ENCODE results near the gene ARRB1. TPM values are rescaled to one million over a fixed set of nuclear protein-coding genes. Genes with fewer than 3 reads are reported as not detected.
A peak's percentile ranks its signal among the peaks of the same experiment; 100 is the strongest.

ARRB1 gene
- total and polyA plus RNA-seq, 9 of the 15 experiments (the other 6 are each of a cell fraction or from before 2014, with no cell fraction given) = 6.6 to 45.4 (median 28.5) TPM

DNA sequence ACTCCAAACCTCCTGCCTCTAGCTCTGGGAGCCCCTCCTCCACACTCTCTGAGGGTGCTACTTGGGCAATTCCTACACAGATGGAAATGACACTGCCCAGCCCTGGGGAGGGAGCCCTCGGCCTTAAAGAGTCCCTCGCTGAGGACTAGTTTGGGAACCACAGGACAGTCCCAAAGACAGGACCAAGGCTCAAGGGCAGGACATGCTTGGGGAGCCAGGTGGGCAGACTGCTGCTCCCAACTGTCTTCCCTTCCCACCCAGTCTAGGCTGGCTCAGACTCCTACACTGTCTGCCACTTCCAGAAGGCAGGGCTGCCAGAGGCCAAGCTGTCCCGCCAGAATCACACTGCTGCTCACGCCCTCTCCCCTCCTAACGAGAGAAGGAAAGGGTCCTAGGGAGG lies 9.8 kb downstream of the ARRB1 start:
- 0 out of 4 replicates have a peak, but pooled peaks of 1 of the 2 experiments have one; percentile 4 for TF ChIP-seq KDM1A (IDR thresholded peaks at IDR 0.05)
- TF ChIP-seq SIRT6 (IDR thresholded peaks at IDR 0.05; ENCODE audit: low read depth, low read length) = no peak
- no peak for TF ChIP-seq MCM3 (IDR thresholded peaks at IDR 0.05)
- BruUV-seq (replicated peaks) = no TSS peak
- in situ Hi-C loops (cut with MboI) (no loop called here), intact Hi-C loops (cut with micrococcal nuclease) (no loop called here)
- Histone ChIP-seq H3K27ac (ENCODE audit: extremely low read depth, low read depth, low read length) (peak overlapping the region; percentile 6; the same call in 1 of the 3 replicates), H3K9ac (ENCODE audit: insufficient read depth in 1 of 2, low read depth in 2 of 2, low read length in 2 of 2) (peak overlapping the region in 1 of 2 experiments; percentile 77; a peak in 2 of 4 replicates), H3K4me2 (ENCODE audit: insufficient read depth, low read length) (no peak overlapping the region), H3K4me3 (no peak overlapping the region), H3K9me1 (ENCODE audit: control insufficient read depth, insufficient read depth, low read length) (no peaks in the 10 kb centered on the region), H3K9me3 (replicated peaks; ENCODE audit: control insufficient read depth, insufficient read depth, low read depth, low read length) (no peaks in the 10 kb centered on the region), H4K20me1 (replicated peaks; ENCODE audit: control insufficient read depth, insufficient read depth, low read length) (peaks cover 19% of the 10 kb centered on the region), H3K27me3 (ENCODE audit: control insufficient read depth in 2 of 2, insufficient read depth in 2 of 2, low read length in 2 of 2) (no peaks in the 10 kb centered on the region), H2AFZ (ENCODE audit: low read depth, low read length) (no peak overlapping the region), H3K79me2 (ENCODE audit: control insufficient read depth, insufficient read depth, low read length) (peaks cover 84% of the 10 kb centered on the region), H3K4me1 (replicated peaks in 1 of 2; ENCODE audit: control insufficient read depth in 2 of 2, insufficient read depth in 2 of 2, low read length in 2 of 2) (peaks cover 73 to 75% of the 10 kb centered on the region in 2 experiments), H3K36me3 (ENCODE audit: control insufficient read depth, insufficient read depth, low read length) (peaks cover 30% of the 10 kb centered on the region; the same call in 1 of the 3 replicates)
- DNase-seq (ENCODE audit: extremely low read depth in 1 of 4, low spot score in 3 of 4) (no peak), FAIRE-seq (no peak), ATAC-seq (no peak)
- CTCF ChIA-PET (ENCODE audit: low intra/inter-chr PET ratio) = no interaction called here
- POLR2A ChIA-PET = interaction anchor here (0.6 to 1.9 kb wide), 5 partner anchors 11 to 314 kb away, joined by 3 to 8 read pairs (median 3); no protein-coding TSS in a partner anchor
- WGBS (ENCODE audit: insufficient coverage, low coverage, missing lambda C conversion rate) = 93% methylated on average over 5 of the region's 5 CpGs

DNA sequence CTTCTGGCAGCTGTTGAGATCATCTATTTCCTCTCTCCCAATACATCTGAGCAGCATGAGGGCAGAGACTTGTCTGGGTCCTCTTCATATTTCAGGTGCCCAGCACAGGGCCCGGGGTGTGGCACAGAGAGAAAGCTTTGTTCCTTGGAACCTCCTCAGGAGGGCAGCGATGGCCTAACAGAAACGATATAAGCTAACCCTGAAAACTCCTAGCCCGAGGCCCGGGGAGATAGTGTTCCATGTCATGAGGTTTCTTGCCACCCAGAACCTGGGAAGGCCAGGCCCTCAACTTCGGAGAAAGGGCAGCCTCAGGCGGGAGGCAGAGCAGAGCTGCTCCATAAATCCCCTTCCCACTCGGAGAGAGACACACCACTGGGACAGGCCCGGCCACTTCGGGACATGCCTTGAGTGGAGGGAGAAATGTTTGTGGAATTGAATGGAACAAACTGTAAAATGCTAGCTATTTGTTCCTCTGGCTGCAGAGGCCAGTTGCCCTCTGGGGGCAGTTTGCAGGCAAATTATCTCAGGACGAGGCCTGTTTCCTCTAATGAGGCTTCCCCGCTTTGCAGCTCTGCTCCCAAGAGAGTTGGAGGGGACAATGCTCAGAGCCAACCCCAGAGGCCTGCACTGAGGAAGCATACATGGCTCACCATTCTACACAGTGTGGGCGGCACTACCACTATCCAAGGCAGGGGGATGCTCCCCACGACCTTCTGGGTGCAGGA lies 11.6 kb downstream of the ARRB1 start:
- no peak overlapping the region for H3K4me3 ChIP-seq
- H3K27me3 ChIP-seq (ENCODE audit: control insufficient read depth in 2 of 2, insufficient read depth in 2 of 2, low read length in 2 of 2) = no peaks in the 10 kb centered on the region
- ATAC-seq (no peak; the same call in 2 of the 3 replicates), DNase-seq (ENCODE audit: extremely low read depth in 1 of 4, low spot score in 3 of 4) (no peak), FAIRE-seq (no peak)
- POLR2A ChIA-PET = interaction anchor here (1.0 to 1.6 kb wide), 6 partner anchors 10 to 60 kb away, joined by 3 to 8 read pairs (median 4); no protein-coding TSS in a partner anchor
- in situ Hi-C loops (cut with MboI) = no loop called here
- peak overlapping the region in 1 of 2 experiments; percentile 86; a peak in 2 of 4 replicates for H3K9ac ChIP-seq (ENCODE audit: insufficient read depth in 1 of 2, low read depth in 2 of 2, low read length in 2 of 2)
- BruUV-seq (replicated peaks) = no TSS peak
- peaks cover 85% of the 10 kb centered on the region for H3K79me2 ChIP-seq (ENCODE audit: control insufficient read depth, insufficient read depth, low read length)
- H2AFZ ChIP-seq (ENCODE audit: low read depth, low read length) = no peak overlapping the region
- peak overlapping the region; percentile 37; the same call in 1 of the 3 replicates for H3K27ac ChIP-seq (ENCODE audit: extremely low read depth, low read depth, low read length)
- H3K9me1 ChIP-seq (ENCODE audit: control insufficient read depth, insufficient read depth, low read length) = no peaks in the 10 kb centered on the region
- H3K4me2 ChIP-seq (ENCODE audit: insufficient read depth, low read length) = no peak overlapping the region
- H3K9me3 ChIP-seq (replicated peaks; ENCODE audit: control insufficient read depth, insufficient read depth, low read depth, low read length) = no peaks in the 10 kb centered on the region
- CTCF ChIA-PET (ENCODE audit: low intra/inter-chr PET ratio) = interaction anchor here (1.2 kb wide), 1 partner anchor 44 kb away, joined by 3 read pairs; no protein-coding TSS in a partner anchor
- WGBS (ENCODE audit: insufficient coverage, low coverage, missing lambda C conversion rate) = 73% methylated on average over 14 of the region's 14 CpGs
- peaks cover 19% of the 10 kb centered on the region for H4K20me1 ChIP-seq (replicated peaks; ENCODE audit: control insufficient read depth, insufficient read depth, low read length)
- H3K4me1 ChIP-seq (replicated peaks in 1 of 2; ENCODE audit: control insufficient read depth in 2 of 2, insufficient read depth in 2 of 2, low read length in 2 of 2) = peaks cover 73 to 77% of the 10 kb centered on the region in 2 experiments
- intact Hi-C loops (cut with micrococcal nuclease) = no loop called here
- H3K36me3 ChIP-seq (ENCODE audit: control insufficient read depth, insufficient read depth, low read length) = peaks cover 28% of the 10 kb centered on the region; the same call in 1 of the 3 replicates
- TF ChIP-seq ZNF766 (CRISPR knock-in tag; conservative IDR thresholded peaks at IDR 0.05) (no peak), ZFP36 (IDR thresholded peaks at IDR 0.05; ENCODE audit: low read depth, low read length, partially characterized antibody) (peak; percentile 20), ILF3 (IDR thresholded peaks at IDR 0.05; ENCODE audit: borderline replicate concordance) (no peak), ZZZ3 (IDR thresholded peaks at IDR 0.05) (no peak), USF1 (CRISPR knock-in tag; IDR thresholded peaks at IDR 0.05) (0 out of 2 replicates have a peak, but pooled peaks have one; percentile 8), RAD21 (CRISPR knock-in tag; conservative IDR thresholded peaks at IDR 0.05 in 1 of 2, IDR thresholded peaks at IDR 0.05 in 1 of 2) (peak in 1 of 2 experiments; percentile 34; a peak in 3 of 4 replicates)
- TF ChIP-seq, protein P1, sequence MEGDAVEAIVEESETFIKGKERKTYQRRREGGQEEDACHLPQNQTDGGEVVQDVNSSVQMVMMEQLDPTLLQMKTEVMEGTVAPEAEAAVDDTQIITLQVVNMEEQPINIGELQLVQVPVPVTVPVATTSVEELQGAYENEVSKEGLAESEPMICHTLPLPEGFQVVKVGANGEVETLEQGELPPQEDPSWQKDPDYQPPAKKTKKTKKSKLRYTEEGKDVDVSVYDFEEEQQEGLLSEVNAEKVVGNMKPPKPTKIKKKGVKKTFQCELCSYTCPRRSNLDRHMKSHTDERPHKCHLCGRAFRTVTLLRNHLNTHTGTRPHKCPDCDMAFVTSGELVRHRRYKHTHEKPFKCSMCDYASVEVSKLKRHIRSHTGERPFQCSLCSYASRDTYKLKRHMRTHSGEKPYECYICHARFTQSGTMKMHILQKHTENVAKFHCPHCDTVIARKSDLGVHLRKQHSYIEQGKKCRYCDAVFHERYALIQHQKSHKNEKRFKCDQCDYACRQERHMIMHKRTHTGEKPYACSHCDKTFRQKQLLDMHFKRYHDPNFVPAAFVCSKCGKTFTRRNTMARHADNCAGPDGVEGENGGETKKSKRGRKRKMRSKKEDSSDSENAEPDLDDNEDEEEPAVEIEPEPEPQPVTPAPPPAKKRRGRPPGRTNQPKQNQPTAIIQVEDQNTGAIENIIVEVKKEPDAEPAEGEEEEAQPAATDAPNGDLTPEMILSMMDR (IDR thresholded peaks at IDR 0.05 in 2 of 3, conservative IDR thresholded peaks at IDR 0.05 in 1 of 3; ENCODE audit: insufficient read depth in 2 of 3, low read depth in 1 of 3, low read length in 3 of 3) = peak in 2 of 3 experiments; percentile 17 to 40; a peak in 2 of 6 replicates
